ENCODE measurements around the gene PIGW.

Gene PIGW

DNA sequence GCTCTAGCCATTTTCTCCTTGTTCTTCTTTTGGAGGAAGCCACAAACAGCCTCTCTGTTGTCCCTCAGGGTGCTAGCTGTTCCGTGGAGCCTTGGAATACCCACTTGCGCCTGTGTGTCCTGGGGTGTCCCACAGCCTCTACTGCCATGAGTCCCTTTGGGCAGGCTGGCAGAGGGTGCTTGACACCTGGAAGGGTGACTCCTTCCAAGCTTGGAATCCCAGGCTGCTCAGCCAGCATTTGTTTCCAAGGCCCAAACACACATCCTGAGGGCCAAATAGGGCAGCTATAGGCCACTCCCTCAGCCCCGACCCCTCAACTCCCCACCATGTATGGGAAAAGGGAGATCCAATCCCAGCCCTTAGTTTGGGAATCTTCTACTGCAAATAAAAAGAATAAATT, 33.4 kb upstream of the PIGW start:
- H3K14ac ChIP-seq (ENCODE audit: low read length) = no peak overlapping the region
- H2AK5ac ChIP-seq (ENCODE audit: low read length) = no peak overlapping the region
- no peak overlapping the region for H3K4ac ChIP-seq (ENCODE audit: low read depth, low read length)
- H2AFZ ChIP-seq (ENCODE audit: insufficient read depth, low read length, poor library complexity) = no peak overlapping the region
- no peak overlapping the region for H2BK12ac ChIP-seq (ENCODE audit: low read length)
- H3K4me2 ChIP-seq (ENCODE audit: low read length) = no peak overlapping the region
- no peaks in the 10 kb centered on the region for H3K79me1 ChIP-seq (ENCODE audit: low read length)
- no peak overlapping the region for H4K12ac ChIP-seq (ENCODE audit: low read depth, low read length)
- no peak overlapping the region for H3K23ac ChIP-seq (ENCODE audit: low read length)
- no peak overlapping the region for H3K4me3 ChIP-seq (ENCODE audit: low read depth, low read length)
- H3K4me1 ChIP-seq (ENCODE audit: control insufficient read depth in 1 of 2, insufficient read depth in 2 of 2, low read length in 2 of 2) = no peaks in the 10 kb centered on the region
- no peak overlapping the region for H2BK120ac ChIP-seq (ENCODE audit: insufficient read depth, low read length, poor library complexity)
- peaks cover 57 to 74% of the 10 kb centered on the region in 2 experiments for H3K36me3 ChIP-seq (ENCODE audit: control insufficient read depth in 1 of 2, insufficient read depth in 2 of 2, low read length in 2 of 2)
- DNase-seq = no peak
- H3K27me3 ChIP-seq (ENCODE audit: insufficient read depth, low read length) = no peaks in the 10 kb centered on the region
- no CpG with 5 or more reads among the region's 3 CpGs for WGBS (ENCODE audit: extremely low coverage, insufficient coverage, insufficient read length)
- no peak overlapping the region for H3K27ac ChIP-seq (ENCODE audit: low read depth, low read length)
- H3K9me3 ChIP-seq (ENCODE audit: insufficient read depth, low read depth, low read length) = no peaks in the 10 kb centered on the region
- H3K18ac ChIP-seq (ENCODE audit: low read length) = no peak overlapping the region
- no peak overlapping the region for H4K91ac ChIP-seq (ENCODE audit: low read depth, low read length)
- no peak overlapping the region for H2BK5ac ChIP-seq (ENCODE audit: low read depth, low read length, poor library complexity)
- H3K79me2 ChIP-seq (ENCODE audit: control insufficient read depth, insufficient read depth, low read length, poor library complexity) = no peaks in the 10 kb centered on the region
- H4K8ac ChIP-seq (ENCODE audit: low read depth, low read length) = no peak overlapping the region
- no peak overlapping the region for H3K9ac ChIP-seq (ENCODE audit: low read length)

DNA sequence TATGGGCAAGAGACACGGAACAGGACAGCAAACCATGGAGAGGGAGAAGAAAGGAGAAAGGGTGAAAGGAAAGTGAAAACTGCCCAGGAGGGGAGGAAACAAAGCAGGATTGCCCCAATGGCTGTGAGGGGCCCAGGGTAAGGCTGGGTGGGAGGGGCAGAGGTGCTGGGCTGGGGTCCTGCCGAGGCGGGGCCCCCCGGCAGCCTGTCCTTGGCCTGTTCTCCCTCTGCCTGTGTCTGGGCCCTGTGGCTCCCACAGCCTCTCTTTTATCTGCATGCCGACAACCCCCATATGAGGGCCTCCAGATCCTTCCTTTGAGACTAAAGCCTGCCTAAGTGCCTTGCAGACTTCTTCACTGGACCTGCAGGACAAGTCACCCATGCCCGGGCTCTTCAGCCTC, 32.8 kb upstream of the PIGW start:
- Histone ChIP-seq H2BK12ac (ENCODE audit: low read length) (no peak overlapping the region), H3K4ac (ENCODE audit: low read depth, low read length) (no peak overlapping the region), H3K18ac (ENCODE audit: low read length) (no peak overlapping the region), H3K4me3 (ENCODE audit: low read depth, low read length) (no peak overlapping the region), H3K4me2 (ENCODE audit: low read length) (no peak overlapping the region), H3K79me2 (ENCODE audit: control insufficient read depth, insufficient read depth, low read length, poor library complexity) (no peaks in the 10 kb centered on the region), H3K36me3 (ENCODE audit: control insufficient read depth in 1 of 2, insufficient read depth in 2 of 2, low read length in 2 of 2) (peaks cover 63 to 76% of the 10 kb centered on the region in 2 experiments), H3K4me1 (ENCODE audit: control insufficient read depth in 1 of 2, insufficient read depth in 2 of 2, low read length in 2 of 2) (no peaks in the 10 kb centered on the region), H4K91ac (ENCODE audit: low read depth, low read length) (no peak overlapping the region), H2AK5ac (ENCODE audit: low read length) (no peak overlapping the region), H2AFZ (ENCODE audit: insufficient read depth, low read length, poor library complexity) (no peak overlapping the region), H3K14ac (ENCODE audit: low read length) (no peak overlapping the region), H2BK5ac (ENCODE audit: low read depth, low read length, poor library complexity) (no peak overlapping the region), H4K12ac (ENCODE audit: low read depth, low read length) (no peak overlapping the region), H3K27me3 (ENCODE audit: insufficient read depth, low read length) (no peaks in the 10 kb centered on the region), H4K8ac (ENCODE audit: low read depth, low read length) (no peak overlapping the region), H2BK120ac (ENCODE audit: insufficient read depth, low read length, poor library complexity) (no peak overlapping the region), H3K23ac (ENCODE audit: low read length) (no peak overlapping the region), H3K9me3 (ENCODE audit: insufficient read depth, low read depth, low read length) (no peaks in the 10 kb centered on the region), H3K27ac (ENCODE audit: low read depth, low read length) (no peak overlapping the region), H3K9ac (ENCODE audit: low read length) (no peak overlapping the region), H3K79me1 (ENCODE audit: low read length) (no peaks in the 10 kb centered on the region)
- no CpG with 5 or more reads among the region's 6 CpGs for WGBS (ENCODE audit: extremely low coverage, insufficient coverage, insufficient read length)
- no peak for DNase-seq

DNA sequence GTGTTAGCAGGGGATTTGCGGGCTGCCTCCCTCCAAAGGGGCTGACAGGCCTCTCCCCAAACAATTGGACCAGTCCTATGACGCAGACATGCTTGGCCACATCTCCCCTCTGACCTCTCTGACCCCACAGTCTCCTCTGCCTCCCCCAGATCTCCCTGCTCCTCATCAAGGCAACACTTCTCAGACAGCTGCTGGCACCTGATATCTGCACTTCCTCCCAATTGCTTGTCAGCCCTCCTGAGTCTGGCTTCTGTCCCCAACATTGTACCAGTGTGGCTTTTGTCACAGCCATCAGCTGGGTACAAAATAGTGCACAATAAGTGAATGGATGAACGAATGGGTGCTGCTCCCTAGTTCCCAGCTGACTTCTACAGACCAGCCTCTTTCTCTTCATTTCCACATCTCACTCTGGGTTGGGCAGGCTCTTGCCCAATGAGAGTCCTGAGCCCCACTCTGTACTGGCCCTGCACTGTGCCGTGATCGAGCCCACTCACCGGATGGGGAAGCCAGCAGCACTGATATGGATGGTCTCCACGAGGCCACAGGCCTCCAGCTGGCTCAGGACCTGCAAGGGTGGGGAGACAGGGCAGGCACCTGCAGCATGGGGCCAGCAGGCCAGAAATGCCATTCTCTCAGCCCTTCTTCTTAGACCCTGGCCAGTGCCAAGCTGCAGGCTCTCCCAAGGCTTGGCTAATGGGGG, 31.2 kb upstream of the PIGW start:
- no peak overlapping the region for H4K12ac ChIP-seq (ENCODE audit: low read depth, low read length)
- H2BK12ac ChIP-seq (ENCODE audit: low read length) = no peak overlapping the region
- peaks cover 70 to 81% of the 10 kb centered on the region in 2 experiments for H3K36me3 ChIP-seq (ENCODE audit: control insufficient read depth in 1 of 2, insufficient read depth in 2 of 2, low read length in 2 of 2)
- H3K4me3 ChIP-seq (ENCODE audit: low read depth, low read length) = peak overlapping the region; percentile 11
- H3K79me2 ChIP-seq (ENCODE audit: control insufficient read depth, insufficient read depth, low read length, poor library complexity) = no peaks in the 10 kb centered on the region
- no peaks in the 10 kb centered on the region for H3K4me1 ChIP-seq (ENCODE audit: control insufficient read depth in 1 of 2, insufficient read depth in 2 of 2, low read length in 2 of 2)
- H2BK5ac ChIP-seq (ENCODE audit: low read depth, low read length, poor library complexity) = no peak overlapping the region
- no peak overlapping the region for H3K18ac ChIP-seq (ENCODE audit: low read length)
- H3K9me3 ChIP-seq (ENCODE audit: insufficient read depth, low read depth, low read length) = no peaks in the 10 kb centered on the region
- WGBS (ENCODE audit: extremely low coverage, insufficient coverage, insufficient read length) = no CpG with 5 or more reads among the region's 7 CpGs
- H3K14ac ChIP-seq (ENCODE audit: low read length) = no peak overlapping the region
- no peak overlapping the region for H2AK5ac ChIP-seq (ENCODE audit: low read length)
- H3K4me2 ChIP-seq (ENCODE audit: low read length) = no peak overlapping the region
- no peaks in the 10 kb centered on the region for H3K27me3 ChIP-seq (ENCODE audit: insufficient read depth, low read length)
- no peak overlapping the region for H3K4ac ChIP-seq (ENCODE audit: low read depth, low read length)
- H3K79me1 ChIP-seq (ENCODE audit: low read length) = no peaks in the 10 kb centered on the region
- H2BK120ac ChIP-seq (ENCODE audit: insufficient read depth, low read length, poor library complexity) = no peak overlapping the region
- no peak overlapping the region for H3K9ac ChIP-seq (ENCODE audit: low read length)
- no peak overlapping the region for H4K91ac ChIP-seq (ENCODE audit: low read depth, low read length)
- DNase-seq = no peak
- H3K27ac ChIP-seq (ENCODE audit: low read depth, low read length) = no peak overlapping the region
- H3K23ac ChIP-seq (ENCODE audit: low read length) = no peak overlapping the region
- no peak overlapping the region for H4K8ac ChIP-seq (ENCODE audit: low read depth, low read length)
- no peak overlapping the region for H2AFZ ChIP-seq (ENCODE audit: insufficient read depth, low read length, poor library complexity)

DNA sequence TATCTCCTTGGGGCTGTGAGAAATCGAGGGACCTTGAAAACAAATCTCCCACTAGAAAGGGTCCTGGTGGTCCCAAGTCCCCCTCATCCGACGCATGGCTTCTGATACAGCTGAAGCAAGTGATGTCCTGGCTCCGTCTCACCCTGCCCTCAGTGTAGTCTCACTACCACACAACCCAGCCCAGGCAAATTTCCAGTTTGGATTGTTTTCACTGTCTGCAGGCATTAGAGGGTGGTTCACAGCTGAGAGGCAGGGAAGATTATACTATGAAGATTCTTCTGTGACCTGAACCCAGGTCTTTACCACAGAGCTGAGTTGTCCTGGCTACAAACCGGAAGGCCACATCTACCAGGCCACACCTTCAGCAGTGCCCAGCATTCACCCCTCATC, 30.6 kb upstream of the PIGW start:
- Histone ChIP-seq H3K9ac (ENCODE audit: low read length) (no peak overlapping the region), H3K4ac (ENCODE audit: low read depth, low read length) (no peak overlapping the region), H3K4me3 (ENCODE audit: low read depth, low read length) (no peak overlapping the region), H3K9me3 (ENCODE audit: insufficient read depth, low read depth, low read length) (no peaks in the 10 kb centered on the region), H2BK12ac (ENCODE audit: low read length) (no peak overlapping the region), H3K14ac (ENCODE audit: low read length) (no peak overlapping the region), H3K23ac (ENCODE audit: low read length) (no peak overlapping the region), H3K36me3 (ENCODE audit: control insufficient read depth in 1 of 2, insufficient read depth in 2 of 2, low read length in 2 of 2) (peaks cover 72 to 82% of the 10 kb centered on the region in 2 experiments), H4K8ac (ENCODE audit: low read depth, low read length) (no peak overlapping the region), H3K79me1 (ENCODE audit: low read length) (no peaks in the 10 kb centered on the region), H3K27me3 (ENCODE audit: insufficient read depth, low read length) (no peaks in the 10 kb centered on the region), H3K27ac (ENCODE audit: low read depth, low read length) (no peak overlapping the region), H3K4me2 (ENCODE audit: low read length) (no peak overlapping the region), H2AFZ (ENCODE audit: insufficient read depth, low read length, poor library complexity) (no peak overlapping the region), H4K91ac (ENCODE audit: low read depth, low read length) (no peak overlapping the region), H3K4me1 (ENCODE audit: control insufficient read depth in 1 of 2, insufficient read depth in 2 of 2, low read length in 2 of 2) (no peaks in the 10 kb centered on the region), H2BK5ac (ENCODE audit: low read depth, low read length, poor library complexity) (no peak overlapping the region), H2BK120ac (ENCODE audit: insufficient read depth, low read length, poor library complexity) (no peak overlapping the region), H4K12ac (ENCODE audit: low read depth, low read length) (no peak overlapping the region), H2AK5ac (ENCODE audit: low read length) (no peak overlapping the region), H3K18ac (ENCODE audit: low read length) (no peak overlapping the region), H3K79me2 (ENCODE audit: control insufficient read depth, insufficient read depth, low read length, poor library complexity) (no peaks in the 10 kb centered on the region)
- no CpG with 5 or more reads among the region's 5 CpGs for WGBS (ENCODE audit: extremely low coverage, insufficient coverage, insufficient read length)
- no peak for DNase-seq
